HG02798 (cell line): ENCODE data around the gene CGB2.
"Not testable (repeated sequence)": the region's sequence is repeated elsewhere in the genome, so short reads cannot be mapped to it uniquely, and the experiment has no call there.

Experiments
- ATAC-seq: cut with Tn5 transposase; IDR thresholded peaks from one replicate; pipeline ENCODE4 v1.9.1; 2021; ENCODE audit warnings: mild to moderate bottlenecking; ENCODE audit not compliant: unreplicated experiment, poor library complexity

The CGB2 gene

DNA sequence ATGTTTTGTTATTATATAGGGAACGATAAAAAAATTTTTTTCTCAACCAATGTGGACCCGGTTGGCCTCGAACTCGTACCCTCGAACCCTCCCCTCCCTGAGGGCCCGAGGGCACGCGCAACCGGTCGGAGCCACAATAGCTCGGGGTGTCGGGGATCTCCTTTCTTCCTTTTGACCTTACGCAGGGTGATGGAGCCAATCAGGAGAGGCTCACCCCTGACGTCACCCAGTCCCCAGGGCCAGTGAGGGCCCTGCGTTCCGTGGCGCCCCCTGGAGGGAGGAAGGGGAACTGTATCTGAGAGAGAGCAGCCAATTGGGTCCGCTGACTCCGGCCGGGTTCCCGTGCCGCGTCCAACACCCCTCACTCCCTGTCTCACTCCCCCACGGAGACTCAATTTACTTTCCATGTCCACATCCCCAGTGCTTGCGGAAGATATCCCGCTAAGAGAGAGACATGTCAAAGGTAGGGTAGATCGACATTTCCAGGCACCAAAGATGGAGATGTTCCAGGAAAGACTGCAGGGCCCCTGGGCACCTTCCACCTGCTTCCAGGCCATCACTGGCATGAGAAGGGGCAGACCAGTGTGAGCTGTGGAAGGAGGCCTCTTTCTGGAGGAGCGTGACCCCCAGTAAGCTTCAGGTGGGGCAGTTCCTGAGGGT is at the start of gene CGB2:
Gene CGB2, plus strand, starts transcription at position 249 of the 660 bp plus-strand sequence. Its CDS starts 206 bp downstream, at position 455.
- ATAC-seq, result not testable (repeated sequence)

DNA sequence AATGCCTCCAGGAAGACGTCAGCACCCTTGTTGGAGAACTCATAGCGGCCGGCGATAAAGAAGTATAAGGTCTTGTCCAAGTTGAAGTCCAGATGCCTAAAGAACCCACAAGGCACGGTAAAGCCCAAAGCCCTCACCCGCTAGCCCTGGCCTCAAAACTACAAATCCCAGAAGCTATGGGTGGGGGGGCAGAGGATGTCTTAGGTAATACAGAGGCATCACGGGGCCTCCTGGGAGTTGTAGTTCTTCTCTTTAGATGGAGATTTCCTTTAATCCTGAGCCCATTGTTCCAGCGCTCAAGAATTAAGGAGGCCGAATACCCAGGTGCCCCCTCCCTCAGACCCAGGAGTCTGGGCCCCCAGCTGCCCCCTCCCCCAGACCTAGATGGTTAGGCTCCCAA is 49.4 kb upstream of the CGB2 start:
- ATAC-seq, result no peak

DNA sequence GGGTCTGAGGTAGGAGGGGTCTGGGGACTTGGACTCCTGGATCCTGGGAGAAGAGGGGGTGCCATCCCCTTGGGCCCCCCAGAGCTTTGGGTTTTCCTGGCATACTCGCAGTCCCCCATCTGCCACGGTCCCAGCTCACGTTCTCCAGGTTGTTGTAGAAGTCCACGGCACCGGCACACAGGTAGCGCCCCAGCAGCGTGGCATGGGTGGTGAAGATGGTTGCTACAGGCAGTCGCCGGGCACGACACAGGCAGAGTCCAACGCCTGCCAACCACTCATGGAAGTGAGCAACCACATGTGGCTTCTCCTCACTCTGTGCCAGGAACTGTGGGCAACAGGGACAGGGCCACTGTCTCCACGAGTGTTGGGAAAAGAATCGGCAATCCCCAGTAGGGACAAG is 46.0 kb upstream of the CGB2 start:
- ATAC-seq, result no peak

DNA sequence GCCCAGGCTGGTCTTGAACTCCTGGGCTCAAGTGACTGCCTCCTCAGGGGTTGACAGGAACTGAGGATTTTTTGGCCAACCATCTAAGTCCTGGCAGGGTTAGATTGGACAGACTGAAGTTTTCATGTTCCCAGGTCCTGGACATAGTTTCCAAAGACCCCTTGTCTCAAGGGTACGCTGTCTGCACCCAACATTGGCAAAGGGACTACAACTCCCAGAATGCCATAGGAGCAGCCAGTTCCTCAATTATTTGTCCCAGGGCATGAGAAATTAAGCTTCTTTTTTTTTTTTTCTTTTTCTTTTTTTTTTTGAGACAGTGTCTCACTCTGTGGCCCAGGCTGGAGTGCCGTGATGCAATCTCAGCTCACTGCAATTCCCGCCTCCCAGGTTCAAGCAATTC is 45.5 kb upstream of the CGB2 start:
- no peak for ATAC-seq

DNA sequence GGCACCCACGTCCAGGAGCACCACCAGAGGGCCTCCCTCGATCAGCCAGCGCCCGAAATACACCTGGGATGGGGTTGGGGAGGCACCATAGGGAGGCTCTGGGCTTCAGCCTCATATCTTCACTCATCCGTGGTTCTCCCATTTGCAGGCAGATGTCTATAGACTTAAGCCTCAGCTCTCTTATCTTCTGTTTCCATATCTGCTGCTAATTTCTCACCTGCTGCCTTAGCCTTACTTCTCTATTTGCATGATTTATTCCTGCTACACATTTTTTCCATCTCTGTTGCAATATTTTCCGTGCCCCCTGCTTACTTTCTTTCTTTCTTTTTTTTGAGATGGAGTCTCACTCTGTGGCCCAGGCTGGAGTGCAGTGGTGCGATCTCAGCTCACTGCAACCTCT is 44.4 kb upstream of the CGB2 start:
- no peak for ATAC-seq

DNA sequence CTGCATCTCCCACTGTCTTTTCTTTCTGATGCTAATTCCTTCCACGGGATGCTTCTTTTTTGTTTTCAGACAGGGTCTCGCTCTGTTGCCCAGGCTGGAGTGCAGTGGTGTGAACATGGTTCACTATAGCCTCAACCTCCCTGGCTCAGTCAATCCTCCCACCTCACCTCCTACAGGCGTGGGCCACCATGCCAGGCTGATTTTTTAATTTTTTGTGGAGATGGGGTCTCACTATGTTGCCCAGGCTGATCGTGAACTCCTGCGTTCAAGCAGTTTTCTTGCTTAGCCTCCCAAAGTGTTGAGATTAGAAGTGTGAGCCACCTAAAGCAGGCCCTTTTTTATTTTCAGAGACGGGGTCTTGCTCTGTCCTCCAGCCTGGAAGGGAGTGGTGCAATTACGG is 43.4 kb upstream of the CGB2 start:
- no peak for ATAC-seq

DNA sequence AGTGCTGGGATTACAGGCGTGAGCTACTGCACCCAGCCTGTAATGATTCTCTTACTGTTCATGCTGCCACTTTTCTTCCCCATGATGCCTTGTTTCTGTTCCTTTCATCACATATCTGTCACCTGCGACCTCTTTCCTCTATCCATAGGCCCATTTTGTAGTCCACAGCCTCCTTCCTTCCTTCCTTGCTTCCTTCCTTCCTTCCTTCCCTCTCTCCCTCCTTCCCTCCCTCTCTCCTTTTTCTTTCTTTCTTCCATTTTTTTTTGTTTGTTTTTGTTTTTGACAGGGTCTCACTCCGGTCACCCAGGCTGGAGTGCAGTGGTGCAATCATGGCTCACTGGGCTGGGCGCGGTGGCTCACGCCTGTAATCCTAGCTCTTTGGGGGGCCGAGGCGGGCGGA is 42.8 kb upstream of the CGB2 start:
- no peak for ATAC-seq

DNA sequence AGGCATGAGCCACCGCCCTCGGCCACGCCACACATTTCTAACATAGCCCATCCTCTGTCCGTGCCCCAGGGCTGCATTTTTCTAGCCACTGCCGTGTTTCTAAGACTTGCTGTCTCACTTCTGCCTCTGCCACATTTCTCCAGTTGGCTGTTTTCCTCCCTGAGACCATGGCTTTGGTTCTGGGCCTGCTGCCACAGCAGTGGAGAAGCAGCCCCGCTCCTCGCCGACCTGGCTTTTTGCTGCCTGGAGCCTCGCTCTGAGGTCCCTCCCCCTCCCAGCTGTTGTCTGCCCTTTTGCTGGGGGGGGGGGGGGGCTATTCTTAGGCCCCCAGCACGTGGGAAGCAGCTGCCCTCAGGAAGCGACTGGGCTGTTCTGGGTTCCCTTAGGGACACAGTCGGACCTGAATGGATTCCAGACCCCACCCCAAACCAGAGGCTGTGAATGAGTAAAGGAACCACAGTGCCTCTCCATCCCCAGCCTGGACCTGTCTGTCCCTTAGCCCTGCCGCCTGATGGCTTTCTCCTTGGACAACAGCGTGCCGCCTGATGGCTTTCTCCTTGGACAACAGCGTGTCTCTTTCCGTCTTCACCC is 41.9 kb upstream of the CGB2 start:
- no peak for ATAC-seq

DNA sequence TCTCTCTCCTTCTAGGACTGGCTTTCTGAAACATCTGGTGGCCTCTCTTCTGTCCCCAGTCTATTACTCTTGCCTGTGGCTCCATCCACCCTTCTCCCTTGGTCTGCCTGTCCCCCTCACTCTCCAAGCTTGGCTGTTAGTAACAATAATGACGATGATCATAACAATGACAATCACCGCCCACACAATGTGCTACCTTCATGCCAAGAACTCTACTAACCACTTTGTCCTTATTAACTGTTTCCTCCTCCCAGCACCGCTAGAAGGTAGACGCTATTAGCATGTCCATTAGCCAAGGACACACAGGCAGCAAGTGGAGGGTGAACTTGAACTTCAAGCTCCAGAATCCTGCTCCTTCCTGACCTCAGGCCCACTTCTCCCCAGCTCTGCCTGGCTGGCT is 41.3 kb upstream of the CGB2 start:
- ATAC-seq, result no peak

DNA sequence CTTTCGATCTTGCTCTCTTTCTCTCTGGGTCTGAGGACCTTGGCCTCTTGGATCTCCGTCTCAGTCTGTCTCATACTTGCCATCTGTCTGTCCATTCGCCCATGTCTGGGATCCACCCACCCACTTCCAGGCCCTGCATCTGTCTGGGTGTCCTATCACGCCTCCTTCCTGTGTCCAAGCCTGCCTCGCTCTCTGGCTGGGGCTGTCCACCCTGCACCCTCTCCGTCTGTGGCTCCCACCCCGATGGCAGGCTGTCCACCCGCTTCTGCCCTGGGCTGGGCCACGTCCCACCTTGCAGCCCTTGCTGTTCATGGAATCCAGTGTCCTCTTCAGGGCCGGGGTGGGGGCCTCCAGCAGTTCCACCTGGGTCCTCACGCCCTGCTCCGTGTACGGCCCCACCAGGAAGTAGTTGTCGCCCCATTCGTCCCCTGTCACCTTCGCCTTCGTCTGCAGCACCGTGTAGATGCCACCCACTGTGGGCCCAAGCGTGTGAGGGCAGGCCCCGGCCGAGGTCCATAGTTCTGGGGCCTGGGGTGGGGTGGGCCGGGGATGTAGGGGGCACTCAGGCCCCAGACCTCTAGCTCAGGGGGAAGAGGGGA is 40.6 kb upstream of the CGB2 start:
- ATAC-seq, result no peak

DNA sequence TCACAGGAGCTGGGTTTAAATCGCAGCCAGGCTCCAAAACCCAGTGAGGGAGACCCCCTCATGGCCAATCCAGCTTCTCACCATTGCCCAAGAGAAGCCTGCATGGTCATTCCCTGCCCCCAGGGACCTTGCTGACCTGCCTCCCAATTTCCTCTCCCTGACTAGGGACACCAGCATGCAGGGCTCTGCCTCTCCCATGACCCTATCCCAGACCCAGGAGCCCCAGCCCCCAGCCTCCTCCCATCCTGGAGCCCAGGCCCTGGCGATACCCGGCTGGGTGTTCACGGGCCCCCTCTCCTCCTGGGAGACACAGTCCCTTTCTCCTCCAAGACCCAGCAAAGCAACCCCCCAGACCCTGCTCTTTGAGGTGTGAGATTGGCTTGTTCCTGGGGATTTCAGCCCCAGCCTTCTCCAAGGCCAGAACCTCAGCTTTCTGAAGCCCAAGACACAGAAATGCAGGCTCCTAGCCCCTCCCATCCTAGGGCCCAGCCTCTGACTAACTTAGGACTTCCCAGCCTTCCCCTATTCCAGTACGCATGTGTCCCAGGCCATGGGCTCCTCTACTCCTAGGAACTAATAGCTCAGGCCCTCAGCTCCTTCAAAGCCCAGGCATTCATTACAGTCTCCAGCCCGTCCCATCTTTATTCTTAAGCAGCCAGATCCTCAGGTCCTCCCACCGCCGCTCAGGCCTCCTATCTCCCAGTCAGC is 39.7 kb upstream of the CGB2 start:
- no peak for ATAC-seq

DNA sequence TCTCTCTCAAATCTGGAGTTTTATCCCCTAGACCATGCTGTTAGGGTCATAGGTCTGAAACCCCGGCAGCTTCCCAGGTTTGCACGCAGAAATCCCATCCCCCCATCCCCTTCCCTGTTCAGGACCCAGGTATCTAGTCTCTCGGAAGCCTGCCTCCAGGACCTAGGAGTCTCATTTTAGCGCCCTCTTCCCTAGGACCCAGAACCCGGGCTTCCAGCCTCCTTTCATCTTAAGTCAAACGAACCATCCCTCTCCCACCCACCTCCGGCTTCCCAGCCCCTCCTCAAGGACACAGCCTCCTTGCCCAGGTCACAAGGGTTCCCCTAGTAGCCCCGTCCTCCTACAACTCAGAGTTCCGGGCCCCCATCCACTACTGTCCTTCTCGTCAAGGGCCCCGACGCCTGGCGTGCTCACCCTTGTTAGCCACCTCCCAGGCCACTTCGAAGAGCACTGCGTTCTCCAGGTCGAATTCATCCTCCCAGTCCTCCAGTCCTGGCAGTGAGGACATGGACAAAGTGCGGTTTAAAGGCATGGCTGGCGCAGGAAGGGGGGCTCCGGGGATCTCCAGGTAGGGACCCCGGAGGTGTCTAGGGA is 39.0 kb upstream of the CGB2 start:
- no peak for ATAC-seq

DNA sequence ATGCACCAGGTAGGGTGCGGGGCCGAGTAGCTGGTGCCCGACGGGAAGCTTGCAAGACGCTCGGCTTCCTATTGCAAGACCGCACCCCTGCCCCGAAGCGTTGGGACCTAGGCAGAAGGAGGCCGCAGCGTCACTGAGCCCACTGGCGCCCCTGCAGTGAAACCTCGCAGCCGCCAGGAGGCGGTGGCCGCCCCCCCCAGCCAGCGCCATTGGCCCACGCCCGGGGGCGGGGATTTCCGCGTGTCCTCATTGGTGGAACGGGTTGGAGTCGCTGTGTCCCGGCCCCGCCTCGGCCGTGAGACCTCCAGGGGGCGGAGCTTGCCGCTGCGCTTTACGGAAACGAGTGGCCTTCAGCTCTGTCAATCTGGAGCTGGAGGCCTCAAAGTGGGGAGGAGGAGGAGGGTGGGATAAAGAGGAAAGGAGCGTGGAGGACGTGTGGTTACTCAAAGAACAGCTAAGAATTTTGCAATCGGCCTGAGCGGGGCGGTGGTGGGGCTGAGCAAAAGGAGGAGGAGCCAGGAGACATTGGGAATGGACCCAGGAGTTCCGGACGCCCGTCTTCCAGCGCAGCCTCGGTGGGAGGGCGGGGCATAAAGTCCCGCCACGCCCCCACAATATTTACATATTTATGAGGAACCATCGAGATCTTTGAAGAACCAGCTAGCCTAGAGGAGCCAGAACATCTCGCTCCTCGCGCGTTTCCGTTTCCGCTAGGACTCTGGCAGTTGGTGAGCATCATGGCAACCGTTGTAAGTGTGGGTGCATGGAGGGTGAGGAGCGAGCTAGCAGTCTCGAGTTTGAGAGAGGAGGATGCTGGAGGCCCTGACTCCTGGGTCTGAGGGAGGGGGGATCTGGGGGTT is 38.3 kb upstream of the CGB2 start, which contains the start of the genes GYS1 and RUVBL2:
Gene GYS1, minus strand, starts transcription at position 135 of the 860 bp plus-strand sequence. CDS start 197 bp downstream, outside the sequence.
Gene RUVBL2, plus strand, starts transcription at position 713 of the 860 bp plus-strand sequence. Its CDS starts 25 bp downstream, at position 738.
- ATAC-seq, result peak; percentile 93

DNA sequence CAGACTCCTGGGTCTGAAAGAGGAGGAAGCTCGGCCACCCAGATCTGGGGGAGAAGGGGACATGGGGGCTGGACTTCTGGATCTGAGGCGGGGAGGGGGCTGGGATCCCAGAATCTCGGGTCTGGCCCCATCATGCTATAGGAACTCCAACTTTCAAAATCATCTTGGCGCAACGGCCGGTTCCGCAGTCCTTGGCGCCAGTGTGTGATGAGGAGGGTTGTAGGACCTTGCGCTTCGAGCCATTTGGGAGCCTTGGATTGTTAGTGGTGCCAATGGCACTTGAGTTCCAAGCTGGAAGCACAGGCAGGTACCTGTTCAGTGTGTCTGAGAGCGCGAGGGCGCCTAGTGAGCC is 37.7 kb upstream of the CGB2 start:
- ATAC-seq, result no peak

DNA sequence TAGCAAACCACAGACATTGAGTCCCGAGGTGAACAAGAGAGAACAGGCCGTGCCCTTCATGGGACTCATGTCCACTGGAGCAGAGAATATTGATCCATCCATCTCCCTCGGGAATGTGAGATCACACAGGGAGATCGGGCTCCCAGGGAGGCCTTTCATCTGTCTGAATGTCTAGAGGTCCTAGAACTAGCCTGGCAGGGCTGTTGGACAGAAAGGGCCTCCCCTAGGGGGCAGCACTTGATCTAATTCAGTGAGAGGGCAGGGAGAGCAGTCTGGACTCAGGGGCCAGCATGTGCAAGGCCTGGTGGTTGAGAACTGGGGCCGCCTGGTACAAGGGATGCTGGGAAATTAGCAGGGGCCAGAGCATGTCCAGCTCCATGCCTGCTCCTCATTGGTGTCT is 33.7 kb upstream of the CGB2 start:
- ATAC-seq, result no peak

DNA sequence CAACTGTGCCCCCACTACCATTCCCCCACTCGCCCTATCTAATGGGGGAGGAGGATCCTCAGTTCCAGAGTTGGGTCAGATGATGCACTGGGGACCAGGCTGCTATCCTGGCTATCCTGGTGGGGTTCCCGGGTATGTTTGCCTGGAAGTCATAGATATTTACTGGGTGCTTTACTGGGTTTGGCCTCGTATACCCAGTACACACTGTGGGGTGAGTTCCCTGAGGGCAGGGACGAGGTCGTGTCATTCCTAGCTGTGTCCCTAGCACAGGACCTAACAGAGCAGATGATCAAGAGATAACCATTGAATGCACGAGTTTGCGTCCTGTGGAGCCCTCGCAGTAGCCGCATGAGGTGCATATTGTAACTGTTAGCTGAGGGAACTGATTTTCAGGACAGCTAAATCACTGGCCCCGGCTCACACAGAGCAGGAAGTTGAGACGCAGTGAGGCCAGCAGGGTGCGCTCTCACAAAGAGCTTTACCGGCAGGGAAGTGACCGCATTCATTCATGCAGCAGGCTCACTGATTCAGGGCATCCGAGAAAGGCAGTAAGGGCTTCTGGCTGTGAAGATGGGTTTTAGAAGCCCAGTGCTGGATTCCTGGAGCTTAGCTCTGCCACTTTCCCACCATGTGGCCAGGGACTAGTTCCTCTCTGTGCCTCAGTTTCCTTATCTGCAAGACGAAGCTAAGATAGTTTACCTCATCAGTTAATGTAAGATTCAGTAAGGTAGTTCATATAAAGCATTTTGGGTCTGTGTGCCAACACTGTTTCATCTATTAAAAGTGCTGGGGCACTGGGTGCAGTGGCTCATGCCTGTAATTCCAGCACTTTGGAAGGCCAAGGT is 32.0 kb upstream of the CGB2 start:
- no peak for ATAC-seq

DNA sequence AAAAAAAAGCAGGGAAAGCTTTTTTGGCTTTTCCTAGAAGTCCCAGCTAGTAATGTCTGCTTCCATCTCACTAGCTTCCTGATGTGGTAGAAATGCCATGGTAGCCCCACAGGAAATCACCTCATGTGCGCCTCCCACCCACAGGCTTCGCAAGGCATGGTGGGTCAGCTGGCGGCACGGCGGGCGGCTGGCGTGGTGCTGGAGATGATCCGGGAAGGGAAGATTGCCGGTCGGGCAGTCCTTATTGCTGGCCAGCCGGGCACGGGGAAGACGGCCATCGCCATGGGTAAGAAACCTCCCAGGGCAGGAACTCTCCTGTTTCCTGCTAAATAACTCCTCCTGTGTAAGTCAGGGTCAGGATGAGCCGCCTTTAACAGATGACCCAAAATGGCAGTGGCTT is 27.6 kb upstream of the CGB2 start:
- ATAC-seq, result no peak

DNA sequence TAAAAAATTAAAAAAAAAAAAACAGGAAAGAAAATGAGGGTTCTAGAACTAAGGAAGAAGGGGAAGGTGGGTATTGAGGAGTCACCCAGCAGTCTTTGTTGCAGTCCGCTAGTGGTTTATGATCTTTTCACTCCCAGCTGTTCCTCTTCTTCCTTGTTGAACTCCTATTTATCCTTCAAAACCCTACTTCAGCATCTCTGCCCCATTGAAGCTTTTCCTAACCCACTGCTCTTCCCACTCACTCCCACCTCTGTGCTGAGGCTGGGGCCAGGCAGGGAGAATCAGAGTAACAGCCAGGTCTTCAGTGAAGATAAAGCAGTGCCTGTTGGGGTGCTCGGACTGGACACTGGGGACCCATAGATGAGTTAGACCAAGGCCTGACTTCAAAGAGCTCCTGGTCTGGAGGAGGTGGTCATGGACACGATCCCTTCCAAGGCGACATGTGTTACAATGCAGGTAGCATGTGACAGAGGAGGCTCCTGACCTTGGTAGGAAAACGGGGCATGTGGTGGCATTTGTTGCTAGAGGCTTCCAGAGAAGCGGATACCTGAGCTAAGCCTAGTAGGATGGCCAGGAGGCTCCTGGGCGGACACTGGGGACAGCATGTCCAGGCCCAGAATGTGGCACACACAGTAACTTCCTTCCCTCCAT is 26.6 kb upstream of the CGB2 start:
- ATAC-seq, result no peak

DNA sequence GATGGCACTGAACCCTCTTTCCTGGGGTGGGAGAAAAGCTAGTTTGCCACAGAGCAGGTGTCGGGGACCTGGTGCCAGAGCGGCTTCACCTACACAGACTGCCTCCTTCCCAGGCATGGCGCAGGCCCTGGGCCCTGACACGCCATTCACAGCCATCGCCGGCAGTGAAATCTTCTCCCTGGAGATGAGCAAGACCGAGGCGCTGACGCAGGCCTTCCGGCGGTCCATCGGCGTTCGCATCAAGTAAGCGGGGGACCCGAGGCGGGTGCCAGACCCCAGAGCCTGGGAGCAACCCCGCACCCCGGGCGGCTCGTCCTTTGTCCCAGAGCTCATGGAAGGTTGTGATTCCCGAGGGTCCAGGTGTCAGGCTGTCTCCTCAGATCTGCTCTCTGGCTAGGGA is 24.8 kb upstream of the CGB2 start:
- no peak for ATAC-seq
